TTC549 (cell line): ENCODE results near the gene SERTAD2.
A peak's percentile ranks its signal among the peaks of the same experiment; 100 is the strongest.

Experiments
- FAIRE-seq: peaks from 2 replicates; lab custom pipeline; 2012; peaks lifted over from hg19 to GRCh38; lab: Jason Lieb, UNC

SERTAD2 gene

GRCh38 chr2:64672708-64673107 lies 19.0 kb upstream of the SERTAD2 start:
- FAIRE-seq: no peak

GRCh38 chr2:64670047-64670446 lies 16.3 kb upstream of the SERTAD2 start:
- peak; percentile 63 for FAIRE-seq

DNA sequence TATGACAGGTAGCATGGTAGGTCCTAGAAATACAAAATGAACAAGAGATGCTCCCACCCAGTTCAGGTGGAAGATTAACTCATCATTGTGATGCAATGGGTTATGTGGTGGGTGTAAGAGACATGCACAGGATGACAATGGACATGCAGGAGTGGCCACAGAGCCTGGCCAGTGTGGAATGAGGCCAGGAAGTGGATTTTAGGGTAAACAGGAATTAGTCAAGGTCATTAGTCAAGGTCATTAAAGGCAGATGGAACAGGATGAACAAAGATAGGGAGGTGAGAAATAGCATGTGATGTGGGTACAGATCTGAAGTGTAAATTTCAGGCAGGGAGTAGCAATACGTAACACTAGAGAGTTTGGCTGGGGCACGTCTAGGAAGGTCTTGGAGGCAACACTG lies 15.6 kb upstream of the SERTAD2 start:
- no peak for FAIRE-seq

DNA sequence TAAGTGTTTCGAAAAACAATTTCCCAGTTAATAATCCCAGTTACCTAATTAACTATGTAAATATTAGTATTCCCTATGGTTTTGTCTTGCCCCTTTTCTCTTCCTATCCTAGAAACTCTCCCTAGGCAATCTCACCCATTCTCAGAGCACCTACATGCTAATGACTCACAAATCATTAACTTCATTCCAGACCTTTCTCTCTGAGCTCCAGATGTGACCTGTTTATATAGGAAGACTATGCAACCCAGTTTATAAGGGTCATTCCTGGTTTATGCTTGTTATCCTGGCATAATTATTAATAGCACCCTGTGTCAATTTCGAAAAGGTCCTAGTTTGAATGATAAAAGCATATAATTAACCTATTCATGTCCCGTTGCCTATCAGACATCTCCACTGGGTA lies 14.8 kb upstream of the SERTAD2 start:
- no peak for FAIRE-seq

DNA sequence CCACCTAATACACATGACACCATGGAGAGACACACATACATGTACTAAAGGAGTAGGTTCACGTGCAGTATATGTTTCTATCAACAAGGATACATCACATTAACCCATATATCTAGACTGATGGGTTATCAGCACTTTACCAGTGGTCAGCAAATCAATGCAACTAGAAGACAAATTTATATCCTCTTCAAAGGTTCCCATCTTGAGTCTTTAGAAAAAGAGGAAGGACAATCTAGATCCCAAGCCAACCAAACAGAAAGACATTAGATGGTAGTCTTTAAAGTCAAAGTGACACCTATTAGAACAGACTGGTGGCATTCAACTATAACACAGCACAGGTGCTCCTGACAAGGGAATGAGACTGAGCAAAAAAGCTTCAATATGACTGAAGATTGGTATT lies 13.8 kb upstream of the SERTAD2 start:
- no peak for FAIRE-seq

- no peak for FAIRE-seq
Observed at GRCh38 chr2:64666810-64667438, 13.2 kb upstream of the SERTAD2 start.

GRCh38 chr2:64665709-64666108 lies 12.0 kb upstream of the SERTAD2 start:
- FAIRE-seq: no peak

DNA sequence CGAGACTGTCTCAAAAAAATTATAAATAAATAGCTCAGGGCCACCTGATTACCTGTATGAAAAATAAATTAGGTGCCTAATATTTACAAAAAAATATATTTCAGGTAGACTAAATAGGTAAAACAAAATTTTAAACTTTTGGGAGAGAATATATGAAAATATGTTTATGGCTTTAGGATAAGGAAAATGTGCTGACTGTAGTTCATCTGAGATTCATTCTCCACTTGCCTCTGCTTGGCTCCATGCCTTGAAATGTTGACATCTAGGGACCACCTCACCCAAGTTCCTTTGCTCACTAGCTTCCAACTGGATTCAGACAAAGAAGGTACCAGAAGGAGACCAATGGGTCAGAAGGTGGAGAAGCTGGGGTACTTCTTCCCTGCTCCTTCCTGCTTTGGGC lies 9.7 kb upstream of the SERTAD2 start:
- no peak for FAIRE-seq

GRCh38 chr2:64661741-64662169 lies 8.0 kb upstream of the SERTAD2 start:
- peak; percentile 22 for FAIRE-seq

GRCh38 chr2:64659252-64659651 lies 5.5 kb upstream of the SERTAD2 start:
- FAIRE-seq: no peak

- FAIRE-seq: no peak
Observed at GRCh38 chr2:64658269-64658668, 4.6 kb upstream of the SERTAD2 start.

DNA sequence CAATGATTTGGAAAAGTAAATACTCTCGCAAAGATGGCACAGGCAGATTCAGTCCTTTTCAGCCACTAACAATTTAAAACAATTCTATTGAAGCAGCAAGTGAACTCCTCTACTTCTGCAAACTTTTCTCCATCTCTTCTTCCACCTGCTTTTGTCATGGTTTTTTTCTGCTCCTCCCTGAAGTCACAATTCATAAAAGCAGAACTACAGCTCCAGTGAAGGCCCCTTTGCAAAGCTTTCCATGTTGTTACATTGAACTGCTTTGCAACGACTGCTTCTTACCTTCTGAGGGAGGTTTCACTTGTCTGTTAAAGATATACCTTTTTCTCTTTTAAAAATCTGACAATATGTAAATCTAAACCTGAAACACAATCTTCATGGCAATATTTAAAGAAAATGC lies 3.7 kb upstream of the SERTAD2 start:
- FAIRE-seq: no peak

DNA sequence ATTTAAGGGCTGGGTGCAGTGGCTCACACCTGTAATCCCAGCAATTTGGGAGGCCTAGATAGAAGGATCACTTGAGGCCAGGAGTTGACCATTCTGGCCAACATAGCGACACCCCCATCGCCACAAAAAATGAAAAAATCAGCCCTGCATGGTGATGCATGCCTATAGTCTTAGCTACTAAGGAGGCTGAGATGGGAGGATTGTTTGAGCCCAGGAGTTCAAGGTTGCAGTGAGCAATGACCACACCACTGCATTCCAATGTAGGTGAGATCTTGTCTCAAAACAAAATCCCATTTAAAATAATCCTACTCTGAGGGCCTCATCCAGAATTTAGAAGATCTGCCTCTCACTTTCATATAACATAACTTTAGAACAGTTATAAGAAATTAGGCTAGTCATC lies 2.7 kb upstream of the SERTAD2 start:
- no peak for FAIRE-seq

DNA sequence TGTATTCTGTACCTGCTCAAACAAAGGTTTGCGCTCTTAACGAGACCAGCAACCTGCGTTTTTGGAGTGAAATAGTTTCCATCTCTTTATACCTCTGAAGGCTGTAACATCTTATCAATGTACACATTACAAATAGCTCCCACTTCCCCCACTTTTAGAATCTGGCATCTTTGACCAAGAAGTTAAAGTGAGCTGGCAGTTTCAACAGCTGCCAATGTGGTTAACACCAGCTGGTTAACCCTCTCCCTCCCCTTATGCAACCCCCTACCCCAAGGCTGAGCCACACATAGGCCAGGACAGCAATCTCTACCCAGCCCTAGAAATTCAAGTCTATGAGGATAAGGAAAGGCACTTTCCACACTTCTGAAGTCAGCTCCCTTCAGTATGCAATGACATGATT lies 2.2 kb upstream of the SERTAD2 start:
- FAIRE-seq: no peak

- FAIRE-seq: no peak
Observed at GRCh38 chr2:64655018-64655664, 1.4 kb upstream of the SERTAD2 start.

DNA sequence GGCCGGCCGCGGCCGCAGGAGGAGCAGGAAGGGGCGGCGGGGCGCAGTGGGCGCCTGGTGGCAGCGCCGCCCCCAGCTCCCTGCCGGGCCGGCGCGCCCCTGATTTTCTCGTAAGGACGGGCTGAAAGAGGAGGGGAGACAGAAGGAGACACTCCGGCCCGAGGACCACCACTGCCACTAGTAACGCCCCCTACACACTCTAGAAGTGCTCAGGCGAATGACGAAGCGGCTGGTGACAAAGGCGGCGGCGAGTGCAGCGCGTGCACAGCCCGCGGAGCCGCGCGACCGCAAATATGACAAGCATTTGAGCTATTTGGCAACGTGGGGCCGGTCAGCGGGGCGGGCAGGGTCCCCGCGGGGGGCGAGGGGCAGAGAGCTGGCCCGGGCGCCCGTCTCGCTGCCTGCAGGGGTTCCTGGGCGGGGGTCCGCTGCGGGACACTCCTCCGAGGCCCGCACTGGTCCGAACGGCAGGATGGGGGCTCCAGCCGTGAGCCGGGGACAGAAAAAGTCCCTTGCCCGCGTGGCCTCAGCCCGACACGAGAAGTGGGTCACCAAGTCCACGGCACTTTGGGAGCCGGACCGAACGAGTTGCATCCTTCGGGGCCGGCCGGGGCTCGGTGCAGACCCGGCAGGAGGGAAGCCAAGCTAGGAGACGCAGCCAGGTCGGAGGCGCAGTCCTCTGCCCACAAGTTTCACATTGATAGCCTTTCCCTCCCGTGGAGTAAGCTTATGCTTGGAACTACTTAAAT lies 524 bp upstream of the SERTAD2 start:
- no peak for FAIRE-seq

DNA sequence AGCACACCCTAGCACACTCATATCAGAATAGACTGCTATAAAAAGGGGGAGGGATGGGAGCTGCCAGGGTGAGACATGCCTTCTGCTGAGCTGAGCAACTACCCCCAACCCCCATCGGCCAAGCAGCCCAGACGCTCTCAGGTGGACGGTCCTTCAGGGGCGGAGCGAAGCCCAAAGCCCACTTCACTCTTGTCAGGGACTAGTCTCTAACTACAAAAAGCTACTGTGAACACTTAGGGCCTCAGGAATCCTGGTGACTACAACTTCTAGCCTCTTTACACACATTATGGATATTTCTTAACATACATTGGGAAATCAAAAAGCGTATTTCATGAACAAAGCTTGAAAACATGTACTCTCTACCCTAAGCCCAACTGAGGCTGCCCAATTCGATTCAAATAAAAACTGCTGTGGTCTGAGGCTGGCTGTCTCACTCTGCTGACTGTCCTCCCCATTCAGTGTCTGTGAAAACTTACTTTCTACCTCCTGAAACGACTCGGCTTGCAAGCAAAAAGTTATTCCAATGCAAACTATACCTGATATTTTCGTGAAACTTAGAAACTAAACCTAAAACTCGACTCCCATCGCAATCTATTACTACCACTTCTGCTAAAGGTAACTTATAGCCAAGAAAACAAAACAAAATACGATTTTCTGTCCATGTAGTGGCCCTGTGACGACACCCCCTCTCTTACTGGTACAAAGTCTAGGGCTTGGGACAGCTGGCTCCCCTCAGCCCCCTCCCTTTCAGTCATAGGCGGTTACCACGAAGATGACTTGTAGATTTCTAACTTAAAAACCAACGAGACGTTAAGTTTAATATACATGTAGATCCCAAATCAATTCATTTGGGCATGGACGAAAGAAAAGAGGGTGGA lies 1.2 kb downstream of the SERTAD2 start:
- no peak for FAIRE-seq

DNA sequence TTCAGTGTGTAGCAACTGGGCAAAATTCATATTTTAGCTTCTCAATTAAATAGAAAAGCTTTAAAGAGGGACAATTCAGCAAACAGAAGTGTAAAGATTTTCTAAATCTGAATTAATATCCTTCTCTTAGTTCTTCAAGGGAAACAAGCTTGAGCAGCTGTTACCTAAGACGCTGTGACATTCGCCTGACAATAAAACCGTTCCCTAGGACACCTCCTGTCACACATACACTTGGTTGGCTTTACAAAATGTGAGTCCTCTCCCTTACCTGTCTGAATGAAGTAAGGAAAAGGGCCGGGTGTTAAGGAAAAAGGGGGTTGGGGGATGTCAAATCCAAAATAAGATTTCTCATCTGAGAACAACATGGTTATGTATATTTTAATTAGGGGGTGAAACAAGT lies 2.1 kb downstream of the SERTAD2 start:
- FAIRE-seq: no peak

- FAIRE-seq: no peak
Observed at GRCh38 chr2:64650722-64651338, 2.9 kb downstream of the SERTAD2 start.

- FAIRE-seq: no peak
Observed at GRCh38 chr2:64650296-64650695, 3.4 kb downstream of the SERTAD2 start.

GRCh38 chr2:64649626-64650025 lies 4.1 kb downstream of the SERTAD2 start:
- no peak for FAIRE-seq

GRCh38 chr2:64649013-64649484 lies 4.7 kb downstream of the SERTAD2 start:
- no peak for FAIRE-seq
